Measurements from ENCODE around the gene SKIDA1. TPM values are rescaled to one million over a fixed set of nuclear protein-coding genes. Genes with fewer than 3 reads are reported as not detected.

SKIDA1 gene
- total RNA-seq, 1 experiment from 2014 or later: 9.4 TPM

DNA sequence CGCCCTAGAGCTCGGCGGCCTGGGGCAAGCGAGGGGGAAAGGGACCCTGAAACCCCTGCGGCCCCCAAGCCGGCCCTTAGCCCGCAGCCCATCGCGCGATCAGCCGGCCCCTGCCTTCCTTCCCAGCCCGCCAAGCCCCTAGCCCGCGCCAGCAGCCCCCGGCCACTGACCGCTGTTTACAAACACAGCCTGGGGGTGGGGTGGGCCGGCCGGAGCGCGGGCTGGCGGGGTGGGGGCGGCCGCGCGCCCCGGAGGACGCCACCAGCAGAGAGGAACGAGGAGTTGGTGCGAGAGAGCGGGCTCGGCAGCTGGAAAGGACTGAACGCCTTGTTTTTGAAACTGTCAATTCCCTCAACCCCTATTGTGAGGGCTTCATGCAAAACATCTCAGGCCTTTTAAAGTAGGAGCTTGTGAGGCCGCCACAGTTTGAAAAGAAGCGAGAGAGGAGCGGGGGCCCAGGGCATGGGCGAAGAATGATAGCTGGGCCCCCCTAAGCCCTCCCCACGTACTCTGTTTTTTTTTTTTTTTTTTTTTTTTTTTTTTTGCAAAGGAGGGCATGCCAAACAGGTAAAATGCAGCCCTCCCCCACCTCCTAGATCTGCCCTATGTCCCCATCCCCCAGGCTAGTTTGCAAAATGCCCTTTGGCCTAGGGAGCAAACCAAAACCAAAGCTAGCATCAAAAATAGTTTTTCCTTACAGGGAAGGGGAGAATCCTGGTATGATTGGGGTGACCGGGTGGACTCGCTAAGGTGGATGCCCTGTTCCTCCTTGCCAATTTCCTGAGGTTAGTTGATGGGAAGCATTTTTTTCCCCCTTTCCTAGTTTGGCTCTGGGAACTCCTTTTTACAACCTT lies 15.0 kb downstream of the SKIDA1 start:
- no peaks in the 10 kb centered on the region for H3K9me3 Mint-ChIP-seq
- H3K4me1 Mint-ChIP-seq: peaks cover 80% of the 10 kb centered on the region
- H3K27me3 Mint-ChIP-seq (ENCODE audit: low read depth): peaks cover 31% of the 10 kb centered on the region
- ChIA-PET CTCF (interaction anchor here (0.6 to 6.3 kb wide), 9 partner anchors 8 to 583 kb away, joined by 3 to 84 read pairs (median 4); partner anchors contain the start of gene SKIDA1), POLR2A (interaction anchor here (0.6 to 6.5 kb wide), 12 partner anchors 8 to 1050 kb away, joined by 3 to 155 read pairs (median 4); partner anchors contain the start of gene SKIDA1)
- DNase-seq (ENCODE audit: low spot score) (peak; percentile 64), ATAC-seq (peak; percentile 13)
- TF ChIP-seq ATF6 (CRISPR knock-in tag; IDR thresholded peaks at IDR 0.05) (no peak), FOXK1 (CRISPR knock-in tag; IDR thresholded peaks at IDR 0.05) (peak; percentile 84), NR3C1 (CRISPR knock-in tag; conservative IDR thresholded peaks at IDR 0.05; ENCODE audit: low read depth) (no peak), TEAD1 (CRISPR knock-in tag; IDR thresholded peaks at IDR 0.05) (no peak), ESRRA (CRISPR knock-in tag; IDR thresholded peaks at IDR 0.05; ENCODE audit: borderline replicate concordance) (peak; percentile 48; the same call in 1 of the 2 replicates), NR2C2 (CRISPR knock-in tag; IDR thresholded peaks at IDR 0.05) (no peak), HMGXB4 (CRISPR knock-in tag; IDR thresholded peaks at IDR 0.05) (0 out of 2 replicates have a peak, but pooled peaks have one; percentile 34), ARID4B (CRISPR knock-in tag; IDR thresholded peaks at IDR 0.05; ENCODE audit: borderline replicate concordance) (no peak)
- TF ChIP-seq, protein P1, sequence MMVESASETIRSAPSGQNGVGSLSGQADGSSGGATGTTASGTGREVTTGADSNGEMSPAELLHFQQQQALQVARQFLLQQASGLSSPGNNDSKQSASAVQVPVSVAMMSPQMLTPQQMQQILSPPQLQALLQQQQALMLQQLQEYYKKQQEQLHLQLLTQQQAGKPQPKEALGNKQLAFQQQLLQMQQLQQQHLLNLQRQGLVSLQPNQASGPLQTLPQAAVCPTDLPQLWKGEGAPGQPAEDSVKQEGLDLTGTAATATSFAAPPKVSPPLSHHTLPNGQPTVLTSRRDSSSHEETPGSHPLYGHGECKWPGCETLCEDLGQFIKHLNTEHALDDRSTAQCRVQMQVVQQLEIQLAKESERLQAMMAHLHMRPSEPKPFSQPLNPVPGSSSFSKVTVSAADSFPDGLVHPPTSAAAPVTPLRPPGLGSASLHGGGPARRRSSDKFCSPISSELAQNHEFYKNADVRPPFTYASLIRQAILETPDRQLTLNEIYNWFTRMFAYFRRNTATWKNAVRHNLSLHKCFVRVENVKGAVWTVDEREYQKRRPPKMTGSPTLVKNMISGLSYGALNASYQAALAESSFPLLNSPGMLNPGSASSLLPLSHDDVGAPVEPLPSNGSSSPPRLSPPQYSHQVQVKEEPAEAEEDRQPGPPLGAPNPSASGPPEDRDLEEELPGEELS (CRISPR knock-in tag; IDR thresholded peaks at IDR 0.05): 0 out of 2 replicates have a peak, but pooled peaks have one; percentile 32
- TF ChIP-seq, protein P2, sequence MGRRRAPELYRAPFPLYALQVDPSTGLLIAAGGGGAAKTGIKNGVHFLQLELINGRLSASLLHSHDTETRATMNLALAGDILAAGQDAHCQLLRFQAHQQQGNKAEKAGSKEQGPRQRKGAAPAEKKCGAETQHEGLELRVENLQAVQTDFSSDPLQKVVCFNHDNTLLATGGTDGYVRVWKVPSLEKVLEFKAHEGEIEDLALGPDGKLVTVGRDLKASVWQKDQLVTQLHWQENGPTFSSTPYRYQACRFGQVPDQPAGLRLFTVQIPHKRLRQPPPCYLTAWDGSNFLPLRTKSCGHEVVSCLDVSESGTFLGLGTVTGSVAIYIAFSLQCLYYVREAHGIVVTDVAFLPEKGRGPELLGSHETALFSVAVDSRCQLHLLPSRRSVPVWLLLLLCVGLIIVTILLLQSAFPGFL (CRISPR knock-in tag; IDR thresholded peaks at IDR 0.05; ENCODE audit: borderline replicate concordance): no peak
- TF ChIP-seq, protein P3, sequence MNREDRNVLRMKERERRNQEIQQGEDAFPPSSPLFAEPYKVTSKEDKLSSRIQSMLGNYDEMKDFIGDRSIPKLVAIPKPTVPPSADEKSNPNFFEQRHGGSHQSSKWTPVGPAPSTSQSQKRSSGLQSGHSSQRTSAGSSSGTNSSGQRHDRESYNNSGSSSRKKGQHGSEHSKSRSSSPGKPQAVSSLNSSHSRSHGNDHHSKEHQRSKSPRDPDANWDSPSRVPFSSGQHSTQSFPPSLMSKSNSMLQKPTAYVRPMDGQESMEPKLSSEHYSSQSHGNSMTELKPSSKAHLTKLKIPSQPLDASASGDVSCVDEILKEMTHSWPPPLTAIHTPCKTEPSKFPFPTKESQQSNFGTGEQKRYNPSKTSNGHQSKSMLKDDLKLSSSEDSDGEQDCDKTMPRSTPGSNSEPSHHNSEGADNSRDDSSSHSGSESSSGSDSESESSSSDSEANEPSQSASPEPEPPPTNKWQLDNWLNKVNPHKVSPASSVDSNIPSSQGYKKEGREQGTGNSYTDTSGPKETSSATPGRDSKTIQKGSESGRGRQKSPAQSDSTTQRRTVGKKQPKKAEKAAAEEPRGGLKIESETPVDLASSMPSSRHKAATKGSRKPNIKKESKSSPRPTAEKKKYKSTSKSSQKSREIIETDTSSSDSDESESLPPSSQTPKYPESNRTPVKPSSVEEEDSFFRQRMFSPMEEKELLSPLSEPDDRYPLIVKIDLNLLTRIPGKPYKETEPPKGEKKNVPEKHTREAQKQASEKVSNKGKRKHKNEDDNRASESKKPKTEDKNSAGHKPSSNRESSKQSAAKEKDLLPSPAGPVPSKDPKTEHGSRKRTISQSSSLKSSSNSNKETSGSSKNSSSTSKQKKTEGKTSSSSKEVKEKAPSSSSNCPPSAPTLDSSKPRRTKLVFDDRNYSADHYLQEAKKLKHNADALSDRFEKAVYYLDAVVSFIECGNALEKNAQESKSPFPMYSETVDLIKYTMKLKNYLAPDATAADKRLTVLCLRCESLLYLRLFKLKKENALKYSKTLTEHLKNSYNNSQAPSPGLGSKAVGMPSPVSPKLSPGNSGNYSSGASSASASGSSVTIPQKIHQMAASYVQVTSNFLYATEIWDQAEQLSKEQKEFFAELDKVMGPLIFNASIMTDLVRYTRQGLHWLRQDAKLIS (CRISPR knock-in tag; IDR thresholded peaks at IDR 0.05; ENCODE audit: borderline replicate concordance): peak; percentile 5; the same call in 1 of the 2 replicates
- no peaks in the 10 kb centered on the region for H3K36me3 Mint-ChIP-seq
- peak overlapping the region; percentile 86 for H3K4me3 Mint-ChIP-seq
- H3K27ac Mint-ChIP-seq: peak overlapping the region; percentile 98
